ENCODE measurements around the gene ZBTB49.

Gene ZBTB49

DNA sequence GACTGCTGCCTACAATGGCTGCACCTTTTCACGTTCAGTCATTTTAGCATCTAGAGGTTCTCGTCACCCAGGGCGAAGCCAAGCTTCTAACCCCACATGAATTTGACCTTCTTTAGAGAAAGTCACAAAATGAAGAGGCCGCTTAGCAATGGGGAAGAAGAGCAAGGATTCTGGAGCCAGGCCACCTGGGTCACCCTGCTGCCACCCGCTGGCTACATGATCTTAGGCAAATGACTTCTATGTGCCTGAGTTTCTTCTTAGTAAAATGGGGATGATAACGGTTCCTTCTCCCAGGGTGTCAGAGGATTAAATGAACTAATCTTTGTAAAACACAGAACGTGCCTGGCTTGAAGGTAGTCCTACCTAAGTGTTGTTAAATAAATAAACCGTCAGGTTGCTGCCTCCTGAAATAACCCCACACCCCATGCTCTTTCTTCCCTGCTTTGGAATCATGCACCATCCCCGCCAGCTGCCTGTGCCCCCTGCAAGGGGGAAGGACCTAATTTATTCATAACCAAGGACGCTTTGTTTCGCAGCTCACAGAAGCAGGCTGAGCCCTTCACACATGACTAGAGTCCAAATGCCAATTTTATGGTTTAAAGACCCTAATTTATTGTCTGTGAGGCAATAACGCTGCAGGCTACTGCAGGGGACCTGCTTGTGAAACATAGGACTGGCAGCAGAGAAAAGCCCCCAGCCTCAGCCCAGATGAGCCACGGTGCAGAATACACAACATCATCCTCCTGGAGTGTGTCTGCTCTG lies 68.2 kb downstream of the ZBTB49 start:
- DNase-seq (ENCODE audit: low read depth), result no peak

DNA sequence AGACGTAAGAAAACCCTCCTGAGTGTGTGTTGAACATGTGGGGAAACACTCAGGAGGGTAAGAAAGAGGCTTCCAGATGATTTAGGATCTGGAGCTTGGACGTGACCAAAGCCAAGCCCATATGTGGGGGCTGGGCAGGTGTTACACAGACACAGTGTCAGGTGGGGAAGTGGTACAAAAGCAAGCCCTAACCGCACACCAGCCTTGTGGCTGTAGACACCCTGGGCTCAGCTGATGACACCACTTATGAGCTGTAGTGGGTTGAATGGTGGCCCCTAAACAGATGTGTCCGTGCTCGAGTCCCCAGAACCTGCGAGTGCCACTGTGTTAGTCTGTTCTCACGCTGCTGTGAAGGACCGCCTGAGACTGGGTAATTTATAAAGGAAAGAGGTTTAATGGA lies 71.8 kb downstream of the ZBTB49 start:
- DNase-seq (ENCODE audit: low read depth), result no peak

GRCh38 chr4:4362991-4363697 lies 73.1 kb downstream of the ZBTB49 start:
- DNase-seq (ENCODE audit: low read depth), result no peak

DNA sequence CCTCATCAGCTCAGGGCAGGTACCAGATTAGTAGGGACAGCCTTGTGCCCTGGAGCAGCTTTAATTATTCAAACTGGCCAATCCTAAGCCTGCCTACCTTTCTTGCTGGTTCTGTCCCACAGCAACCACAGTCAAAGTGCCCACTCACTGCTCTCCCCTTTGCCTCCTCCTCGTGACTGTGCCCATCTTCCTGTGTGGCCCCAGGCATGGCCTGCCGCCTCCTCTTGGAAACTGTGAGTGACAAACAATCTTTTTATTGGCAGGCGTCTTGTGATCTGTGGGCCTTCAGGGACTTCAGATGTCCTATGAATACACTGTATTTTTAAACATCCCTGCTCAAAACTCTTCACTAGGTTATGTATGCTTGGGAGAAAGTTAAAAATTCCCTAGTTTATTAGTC lies 74.0 kb downstream of the ZBTB49 start:
- no peak for DNase-seq (ENCODE audit: low read depth)

DNA sequence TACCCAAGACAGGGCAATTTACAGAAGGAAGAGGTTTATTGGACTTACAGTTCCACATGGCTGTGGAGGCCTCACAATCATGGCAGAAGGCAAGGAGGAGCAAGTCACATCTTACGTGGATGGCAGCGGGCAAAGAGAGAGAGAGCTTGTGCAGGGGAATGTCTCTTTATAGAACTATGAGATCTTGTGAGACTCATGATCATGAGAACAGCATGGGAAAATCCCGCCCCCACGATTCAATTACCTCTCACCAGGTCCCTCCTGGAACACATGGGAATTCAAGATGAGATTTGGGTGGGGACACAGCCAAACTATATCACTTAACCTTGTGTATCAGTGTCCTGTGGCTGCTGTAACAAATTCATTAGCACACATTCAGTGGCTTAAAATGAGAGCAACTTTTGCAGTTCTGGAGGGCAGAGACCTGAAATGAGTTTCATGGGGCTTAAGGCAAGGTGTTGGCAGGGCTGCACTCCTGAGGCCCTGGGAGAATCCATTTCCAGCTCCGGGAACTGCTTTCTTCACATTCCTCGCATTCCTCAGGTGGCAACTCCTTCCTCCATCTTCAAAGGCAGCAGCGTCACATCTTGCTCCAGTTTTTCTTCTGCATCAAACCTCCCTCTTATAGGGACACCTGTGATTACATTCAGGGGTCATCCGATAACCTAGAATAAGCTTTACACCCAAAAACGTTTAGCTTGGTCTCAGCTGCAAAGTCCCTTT lies 74.6 kb downstream of the ZBTB49 start:
- DNase-seq (ENCODE audit: low read depth), result no peak

- DNase-seq (ENCODE audit: low read depth), result no peak
Observed at GRCh38 chr4:4368809-4369580, 78.9 kb downstream of the ZBTB49 start.
